Sigmoid colon (tissue), 7 donors: Measurements from ENCODE around the gene SLC23A3. TPM values are rescaled to one million over a fixed set of nuclear protein-coding genes. Genes with fewer than 3 reads are reported as not detected.

Experiments
- DNase-seq: peaks from one replicate; pipeline ENCODE4 v3.0.0-alpha.2; 2019
- H3K27ac ChIP-seq, 4 donors: fragments of 200-600 bp; sonication (generic); one replicate each; pipeline ENCODE4 v1.5.1; 2016 to 2019; ENCODE audit warnings: mild to moderate bottlenecking in 1 of 4
- H3K27me3 ChIP-seq, 3 donors: fragments of 200-600 bp; sonication (generic); one replicate each; pipeline ENCODE4 v1.5.1; 2019; ENCODE audit warnings: mild to moderate bottlenecking in 1 of 3
- H3K36me3 ChIP-seq, 4 donors: fragments of 200-600 bp; sonication (generic); one replicate each; pipeline ENCODE4 v1.5.1; 2016 to 2019
- H3K4me1 ChIP-seq, 4 donors: fragments of 200-600 bp; sonication (generic); one replicate each; pipeline ENCODE4 v1.5.1; 2017 to 2019
- H3K4me3 ChIP-seq, 4 donors: fragments of 200-600 bp; sonication (generic); one replicate each; pipeline ENCODE4 v1.5.1; 2017 to 2019; ENCODE audit warnings: mild to moderate bottlenecking in 2 of 4, moderate library complexity in 1 of 4
- H3K9me3 ChIP-seq, 4 donors: fragments of 200-600 bp in 3 of 4; sonication (generic) in 3 of 4; one replicate each; pipeline versions ENCODE4 v1.5.1 to v1.6.1; 2013 to 2019
- CTCF ChIP-seq, 4 experiments: fragments of 450-650 bp in 3 of 4; fragments of 200-600 bp in 1 of 4; IDR thresholded peaks; one replicate each; pipeline ENCODE4 v1.5.1; 2016 to 2019; ENCODE audit warnings: antibody characterized with exemption in 4 of 4, mild to moderate bottlenecking in 3 of 4, moderate library complexity in 2 of 4
- EP300 ChIP-seq, 4 donors: sonication (generic); formaldehyde crosslinking; IDR thresholded peaks; one replicate each; pipeline ENCODE4 v1.6.1; 2017; ENCODE audit warnings: antibody characterized with exemption in 4 of 4
- POLR2A ChIP-seq, 2 donors: fragments of 450-650 bp; IDR thresholded peaks; one replicate each; pipeline ENCODE4 v1.6.1; 2016; ENCODE audit warnings: antibody characterized with exemption in 2 of 2, mild to moderate bottlenecking in 2 of 2, moderate library complexity in 2 of 2
- POLR2AphosphoS5 ChIP-seq, 4 donors: sonication (generic); formaldehyde crosslinking; IDR thresholded peaks; one replicate each; pipeline ENCODE4 v1.6.1; 2017; ENCODE audit warnings: antibody characterized with exemption in 4 of 4
- WGBS, 2 donors: extraction: QIAGEN DNeasy Blood & Tissue Kit; methylation state at CpG; one replicate each; pipeline ENCODE4 v1.1.7; 2013; 5-methylcytosine and 5-hydroxymethylcytosine counted together
- intact Hi-C: fragments of 100-400 bp; cut with DNase I; formaldehyde crosslinking; loops from one replicate; pipeline ENCODE4 v1.15.1; 2023
- polyA plus RNA-seq, 3 donors: library from polyadenylated mRNA; stranded (reverse); fragments of 200-250 nt; gene quantifications; one replicate each; pipeline ENCODE4 v1.2.3, GENCODE V29; 2013
- total RNA-seq, 4 donors: library from RNA; depleted of rRNA; stranded (reverse); fragments of >200 nt; gene quantifications; one replicate each; pipeline ENCODE4 v1.1.0, GENCODE V29; 2016
- donor health status: healthy with polysubstance abuse.
- donor health status: Bipolar disorder and iron deficiency.
- donor health status: healthy.

SLC23A3 gene
- total and polyA plus RNA-seq, 7 donors = 0.14 to 6.5 (median 0.99) TPM

- DNase-seq = peak; percentile 94
- Histone ChIP-seq H3K27me3 (no peaks in the 10 kb centered on the region), H3K9me3 (no peaks in the 10 kb centered on the region), H3K36me3 (peaks cover 21 to 58% (median 41%) of the 10 kb centered on the region in 4 donors), H3K27ac (peak within 1 kb of the TSS; percentile 91 to 99 (median 94)), H3K4me3 (peak within 1 kb of the TSS; percentile 64 to 97 (median 86)), H3K4me1 (peaks cover 2 to 39% (median 31%) of the 10 kb centered on the region in 4 donors)
- intact Hi-C loops = loop anchor here (1.0 to 5.0 kb wide), 7 partner anchors 16 to 210 kb away; partner anchors contain the start of genes ABCB6, DNAJB2, DNPEP and NHEJ1
- no peak for TF ChIP-seq EP300 (IDR thresholded peaks at IDR 0.05)
- peak; percentile 89 to 95 for TF ChIP-seq POLR2A (IDR thresholded peaks at IDR 0.05)
- no peak for TF ChIP-seq CTCF (IDR thresholded peaks at IDR 0.05)
- TF ChIP-seq POLR2AphosphoS5 (IDR thresholded peaks at IDR 0.05) = peak; percentile 93 to 99 (median 97)
- WGBS, 2 donors = 0% methylated on average over 69 of the region's 69 CpGs
Measured at GRCh38 chr2:219176818-219177551, 7.2 kb upstream of the SLC23A3 start, which contains the start of gene CNPPD1. CNPPD1 (minus strand) TSS chr2:219176925; CDS start chr2:219176828, 97 bp downstream.

- H3K27ac ChIP-seq = peak overlapping the region; percentile 91 to 99 (median 94)
- TF ChIP-seq EP300 (IDR thresholded peaks at IDR 0.05) (no peak), CTCF (IDR thresholded peaks at IDR 0.05) (peak in 1 of 4 experiments; percentile 17)
- peaks cover 2 to 43% (median 36%) of the 10 kb centered on the region in 4 donors for H3K4me1 ChIP-seq
- intact Hi-C loops = loop anchor here (2.0 to 5.0 kb wide), 6 partner anchors 15 to 211 kb away; partner anchors contain the start of genes ABCB6, DNAJB2, DNPEP and NHEJ1
- peak; percentile 83 for DNase-seq
- WGBS, 2 donors = 2% methylated on average over 45 of the region's 45 CpGs
- H3K36me3 ChIP-seq = peaks cover 13 to 52% (median 34%) of the 10 kb centered on the region in 4 donors
- no peaks in the 10 kb centered on the region for H3K9me3 ChIP-seq
- no peaks in the 10 kb centered on the region for H3K27me3 ChIP-seq
- peak overlapping the region; percentile 64 to 97 (median 86) for H3K4me3 ChIP-seq
Measured at GRCh38 chr2:219175928-219176817, 6.3 kb upstream of the SLC23A3 start.

GRCh38 chr2:219175486-219175885 lies 5.7 kb upstream of the SLC23A3 start:
- H3K27ac ChIP-seq = peak overlapping the region in 3 of 4 donors; percentile 91 to 95 (median 92)
- WGBS, 2 donors = 74 to 87% methylated on average over 7 of the region's 7 CpGs
- TF ChIP-seq POLR2AphosphoS5 (IDR thresholded peaks at IDR 0.05) = no peak
- TF ChIP-seq POLR2A (IDR thresholded peaks at IDR 0.05) = no peak
- no peak for TF ChIP-seq EP300 (IDR thresholded peaks at IDR 0.05)
- TF ChIP-seq CTCF (IDR thresholded peaks at IDR 0.05) = no peak
- H3K9me3 ChIP-seq = no peaks in the 10 kb centered on the region
- DNase-seq = peak; percentile 36
- H3K4me1 ChIP-seq = peaks cover 2 to 50% (median 43%) of the 10 kb centered on the region in 4 donors
- H3K4me3 ChIP-seq = peak overlapping the region in 2 of 4 donors; percentile 77 to 97
- peaks cover 6 to 45% (median 27%) of the 10 kb centered on the region in 4 donors for H3K36me3 ChIP-seq
- intact Hi-C loops = loop anchor here (5.0 kb wide), 2 partner anchors 122 to 212 kb away; partner anchors contain the start of gene DNPEP
- H3K27me3 ChIP-seq = no peaks in the 10 kb centered on the region

- intact Hi-C loops = loop anchor here (5.0 kb wide), 2 partner anchors 122 to 212 kb away; partner anchors contain the start of gene DNPEP
- H3K4me3 ChIP-seq = no peak overlapping the region
- H3K36me3 ChIP-seq = peaks cover 0 to 39% (median 22%) of the 10 kb centered on the region in 4 donors
- peaks cover 2 to 46% (median 40%) of the 10 kb centered on the region in 4 donors for H3K4me1 ChIP-seq
- peak; percentile 55 for DNase-seq
- no peaks in the 10 kb centered on the region for H3K27me3 ChIP-seq
- 87 to 89% methylated on average over 7 of the region's 7 CpGs for WGBS, 2 donors
- H3K9me3 ChIP-seq = no peaks in the 10 kb centered on the region
- TF ChIP-seq POLR2A (IDR thresholded peaks at IDR 0.05) = no peak
- no peak for TF ChIP-seq POLR2AphosphoS5 (IDR thresholded peaks at IDR 0.05)
- no peak for TF ChIP-seq EP300 (IDR thresholded peaks at IDR 0.05)
- no peak for TF ChIP-seq CTCF (IDR thresholded peaks at IDR 0.05)
- no peak overlapping the region for H3K27ac ChIP-seq
Measured at GRCh38 chr2:219174801-219175200, 5.0 kb upstream of the SLC23A3 start.
